ENCODE data around the gene KIF2A.

Gene KIF2A

DNA sequence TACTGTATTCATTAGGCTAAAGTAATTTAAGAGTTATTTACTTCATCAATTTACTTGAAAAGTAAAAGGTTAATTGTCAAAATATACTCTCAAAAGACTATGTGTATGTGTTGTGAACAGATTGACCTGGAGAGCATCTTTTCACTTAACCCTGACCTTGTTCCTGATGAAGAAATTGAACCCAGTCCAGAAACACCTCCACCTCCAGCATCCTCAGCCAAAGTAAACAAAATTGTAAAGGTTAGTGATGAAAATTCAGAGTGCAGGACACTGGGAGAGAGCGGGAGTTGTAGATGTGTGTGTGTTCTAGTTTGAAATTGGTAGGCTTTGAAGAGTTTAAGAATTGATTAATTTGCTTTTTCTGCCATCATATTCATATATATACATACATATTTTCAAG lies 41.9 kb downstream of the KIF2A start:
- Histone ChIP-seq H3K4me1 (ENCODE audit: insufficient read depth, low read length) (no peaks in the 10 kb centered on the region), H2AFZ (ENCODE audit: low read depth, low read length) (no peak overlapping the region), H4K20me1 (ENCODE audit: insufficient read depth, low read length) (peaks cover 40% of the 10 kb centered on the region), H3K9ac (ENCODE audit: low read depth, low read length) (no peak overlapping the region), H3K9me3 (ENCODE audit: insufficient read depth, low read length, severe bottlenecking) (no peaks in the 10 kb centered on the region), H3K79me2 (ENCODE audit: insufficient read depth, low read length) (peaks cover 67% of the 10 kb centered on the region), H3K4me3 (ENCODE audit: low read depth in 1 of 2, low read length in 2 of 2) (no peak overlapping the region), H3K27ac (ENCODE audit: low read length) (no peak overlapping the region), H3K4me2 (ENCODE audit: insufficient read depth, low read length) (no peak overlapping the region), H3K27me3 (ENCODE audit: insufficient read depth, low read length, poor library complexity) (no peaks in the 10 kb centered on the region), H3K36me3 (ENCODE audit: insufficient read depth, low read length) (peaks cover 44% of the 10 kb centered on the region)
- DNase-seq (no peak), ATAC-seq (ENCODE audit: insufficient read depth, low read depth) (no peak)
- TF ChIP-seq EZH2 (IDR thresholded peaks at IDR 0.05; ENCODE audit: borderline replicate concordance, low read depth, low read length, severe bottlenecking) = no peak
- TF ChIP-seq, protein P1, sequence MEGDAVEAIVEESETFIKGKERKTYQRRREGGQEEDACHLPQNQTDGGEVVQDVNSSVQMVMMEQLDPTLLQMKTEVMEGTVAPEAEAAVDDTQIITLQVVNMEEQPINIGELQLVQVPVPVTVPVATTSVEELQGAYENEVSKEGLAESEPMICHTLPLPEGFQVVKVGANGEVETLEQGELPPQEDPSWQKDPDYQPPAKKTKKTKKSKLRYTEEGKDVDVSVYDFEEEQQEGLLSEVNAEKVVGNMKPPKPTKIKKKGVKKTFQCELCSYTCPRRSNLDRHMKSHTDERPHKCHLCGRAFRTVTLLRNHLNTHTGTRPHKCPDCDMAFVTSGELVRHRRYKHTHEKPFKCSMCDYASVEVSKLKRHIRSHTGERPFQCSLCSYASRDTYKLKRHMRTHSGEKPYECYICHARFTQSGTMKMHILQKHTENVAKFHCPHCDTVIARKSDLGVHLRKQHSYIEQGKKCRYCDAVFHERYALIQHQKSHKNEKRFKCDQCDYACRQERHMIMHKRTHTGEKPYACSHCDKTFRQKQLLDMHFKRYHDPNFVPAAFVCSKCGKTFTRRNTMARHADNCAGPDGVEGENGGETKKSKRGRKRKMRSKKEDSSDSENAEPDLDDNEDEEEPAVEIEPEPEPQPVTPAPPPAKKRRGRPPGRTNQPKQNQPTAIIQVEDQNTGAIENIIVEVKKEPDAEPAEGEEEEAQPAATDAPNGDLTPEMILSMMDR (IDR thresholded peaks at IDR 0.05; ENCODE audit: borderline replicate concordance, extremely low read depth, low read length, poor library complexity, severe bottlenecking) = no peak

GRCh38 chr5:62348723-62349481 lies 42.9 kb downstream of the KIF2A start:
- ATAC-seq (ENCODE audit: insufficient read depth, low read depth) = no peak

GRCh38 chr5:62354028-62354874 lies 48.2 kb downstream of the KIF2A start:
- H3K27me3 ChIP-seq (ENCODE audit: insufficient read depth, low read length, poor library complexity) = no peaks in the 10 kb centered on the region
- no peak overlapping the region for H3K9ac ChIP-seq (ENCODE audit: low read depth, low read length)
- H3K9me3 ChIP-seq (ENCODE audit: insufficient read depth, low read length, severe bottlenecking) = no peaks in the 10 kb centered on the region
- peaks cover 8% of the 10 kb centered on the region; the same call in 1 of the 2 replicates for H3K79me2 ChIP-seq (ENCODE audit: insufficient read depth, low read length)
- no peak overlapping the region for H3K27ac ChIP-seq (ENCODE audit: low read length)
- H4K20me1 ChIP-seq (ENCODE audit: insufficient read depth, low read length) = no peaks in the 10 kb centered on the region; the same call in 1 of the 2 replicates
- H2AFZ ChIP-seq (ENCODE audit: low read depth, low read length) = no peak overlapping the region
- H3K4me1 ChIP-seq (ENCODE audit: insufficient read depth, low read length) = no peaks in the 10 kb centered on the region
- DNase-seq = no peak
- ATAC-seq (ENCODE audit: insufficient read depth, low read depth) = peak; percentile 69; the same call in 2 of the 3 replicates
- no peak overlapping the region for H3K4me3 ChIP-seq (ENCODE audit: low read depth in 1 of 2, low read length in 2 of 2)
- H3K36me3 ChIP-seq (ENCODE audit: insufficient read depth, low read length) = peaks cover 82% of the 10 kb centered on the region
- TF ChIP-seq, protein P1 (IDR thresholded peaks at IDR 0.05; ENCODE audit: borderline replicate concordance, extremely low read depth, low read length, poor library complexity, severe bottlenecking) = peak; percentile 67
- no peak for TF ChIP-seq EZH2 (IDR thresholded peaks at IDR 0.05; ENCODE audit: borderline replicate concordance, low read depth, low read length, severe bottlenecking)
- no peak overlapping the region for H3K4me2 ChIP-seq (ENCODE audit: insufficient read depth, low read length)

More at GRCh38 chr5:62348723-62349481, 42.9 kb downstream of the KIF2A start:
- H3K36me3 ChIP-seq (ENCODE audit: insufficient read depth, low read length) = peaks cover 53% of the 10 kb centered on the region
- peaks cover 30% of the 10 kb centered on the region; the same call in 1 of the 2 replicates for H4K20me1 ChIP-seq (ENCODE audit: insufficient read depth, low read length)
- H3K9me3 ChIP-seq (ENCODE audit: insufficient read depth, low read length, severe bottlenecking) = no peaks in the 10 kb centered on the region
- no peak overlapping the region for H3K9ac ChIP-seq (ENCODE audit: low read depth, low read length)
- H3K27ac ChIP-seq (ENCODE audit: low read length) = no peak overlapping the region
- H3K4me1 ChIP-seq (ENCODE audit: insufficient read depth, low read length) = no peaks in the 10 kb centered on the region
- H3K79me2 ChIP-seq (ENCODE audit: insufficient read depth, low read length) = peaks cover 57% of the 10 kb centered on the region
- no peak for DNase-seq
- no peak overlapping the region for H3K4me2 ChIP-seq (ENCODE audit: insufficient read depth, low read length)
- H2AFZ ChIP-seq (ENCODE audit: low read depth, low read length) = no peak overlapping the region
- H3K4me3 ChIP-seq (ENCODE audit: low read depth in 1 of 2, low read length in 2 of 2) = no peak overlapping the region
- TF ChIP-seq, protein P1 (IDR thresholded peaks at IDR 0.05; ENCODE audit: borderline replicate concordance, extremely low read depth, low read length, poor library complexity, severe bottlenecking) = no peak
- TF ChIP-seq EZH2 (IDR thresholded peaks at IDR 0.05; ENCODE audit: borderline replicate concordance, low read depth, low read length, severe bottlenecking) = no peak
- H3K27me3 ChIP-seq (ENCODE audit: insufficient read depth, low read length, poor library complexity) = no peaks in the 10 kb centered on the region
